Thyroid gland (tissue), 4 donors: ENCODE results near the gene PTPRN2. TPM values are rescaled to one million over a fixed set of nuclear protein-coding genes. Genes with fewer than 3 reads are reported as not detected.

Experiments used
- DNase-seq, 2 donors: peaks; one replicate each; pipeline ENCODE4 v3.0.0-alpha.2; 2019
- H3K27ac ChIP-seq, 3 donors: fragments of 200-600 bp; sonication (generic); 1 replicate in 2 of 3; 2 replicates in 1 of 3; pipeline ENCODE4 v1.5.1; 2016 to 2019; ENCODE audit warnings: mild to moderate bottlenecking in 1 of 3, moderate library complexity in 1 of 3
- H3K27me3 ChIP-seq: fragments of 200-600 bp; sonication (generic); one replicate; pipeline ENCODE4 v1.5.1; 2019
- H3K36me3 ChIP-seq, 2 donors: fragments of 200-600 bp; sonication (generic); one replicate each; pipeline ENCODE4 v1.5.1; 2016 to 2019
- H3K4me1 ChIP-seq, 2 donors: fragments of 200-600 bp; sonication (generic); one replicate each; pipeline ENCODE4 v1.5.1; 2017 to 2019
- H3K4me3 ChIP-seq, 3 donors: fragments of 200-600 bp; sonication (generic); replicated peaks in 1 of 3; 1 replicate in 2 of 3; 2 replicates in 1 of 3; pipeline ENCODE4 v1.5.1; 2016; ENCODE audit warnings: mild to moderate bottlenecking in 1 of 3
- H3K9me3 ChIP-seq: fragments of 200-600 bp; sonication (generic); one replicate; pipeline ENCODE4 v1.5.1; 2017
- POLR2A ChIP-seq, 2 donors: fragments of 450-650 bp; IDR thresholded peaks; one replicate each; pipeline ENCODE4 v1.6.1; 2017; ENCODE audit warnings: antibody characterized with exemption in 2 of 2, mild to moderate bottlenecking in 2 of 2, moderate library complexity in 1 of 2
- WGBS, 2 donors: methylation state at CpG; one replicate each; pipeline ENCODE4 v1.1.5; 2017; 5-methylcytosine and 5-hydroxymethylcytosine counted together
- intact Hi-C: fragments of 100-400 bp; cut with DNase I; formaldehyde crosslinking; loops from one replicate; pipeline ENCODE4 v1.15.1; 2023
- total RNA-seq, 4 donors: library from RNA; depleted of rRNA; stranded (reverse); fragments of >200 nt; gene quantifications; one replicate each; pipeline ENCODE4 v1.2.3, GENCODE V29; 2016
- TF ChIP-seq, protein P1 (sequence below), 6 experiments: fragments of 200-600 bp in 3 of 6; fragments of 450-650 bp in 3 of 6; sonication (generic) in 3 of 6; IDR thresholded peaks; one replicate each; pipeline ENCODE4 v1.5.1; 2016 to 2019; ENCODE audit warnings: antibody characterized with exemption in 6 of 6, mild to moderate bottlenecking in 2 of 6, inconsistent platforms in 1 of 6, moderate library complexity in 1 of 6

Gene PTPRN2
- total RNA-seq, 4 donors from 2014 or later, result 4.2 to 9.9 (median 7.7) TPM

- no peak for TF ChIP-seq POLR2A (IDR thresholded peaks at IDR 0.05)
- TF ChIP-seq, protein P1, sequence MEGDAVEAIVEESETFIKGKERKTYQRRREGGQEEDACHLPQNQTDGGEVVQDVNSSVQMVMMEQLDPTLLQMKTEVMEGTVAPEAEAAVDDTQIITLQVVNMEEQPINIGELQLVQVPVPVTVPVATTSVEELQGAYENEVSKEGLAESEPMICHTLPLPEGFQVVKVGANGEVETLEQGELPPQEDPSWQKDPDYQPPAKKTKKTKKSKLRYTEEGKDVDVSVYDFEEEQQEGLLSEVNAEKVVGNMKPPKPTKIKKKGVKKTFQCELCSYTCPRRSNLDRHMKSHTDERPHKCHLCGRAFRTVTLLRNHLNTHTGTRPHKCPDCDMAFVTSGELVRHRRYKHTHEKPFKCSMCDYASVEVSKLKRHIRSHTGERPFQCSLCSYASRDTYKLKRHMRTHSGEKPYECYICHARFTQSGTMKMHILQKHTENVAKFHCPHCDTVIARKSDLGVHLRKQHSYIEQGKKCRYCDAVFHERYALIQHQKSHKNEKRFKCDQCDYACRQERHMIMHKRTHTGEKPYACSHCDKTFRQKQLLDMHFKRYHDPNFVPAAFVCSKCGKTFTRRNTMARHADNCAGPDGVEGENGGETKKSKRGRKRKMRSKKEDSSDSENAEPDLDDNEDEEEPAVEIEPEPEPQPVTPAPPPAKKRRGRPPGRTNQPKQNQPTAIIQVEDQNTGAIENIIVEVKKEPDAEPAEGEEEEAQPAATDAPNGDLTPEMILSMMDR (IDR thresholded peaks at IDR 0.05), result no peak
- DNase-seq, result peak; percentile 9 to 37
- Histone ChIP-seq H3K9me3 (no peaks in the 10 kb centered on the region), H3K4me3 (no peak overlapping the region), H3K36me3 (no peaks in the 10 kb centered on the region), H3K27ac (no peak overlapping the region), H3K4me1 (no peaks in the 10 kb centered on the region), H3K27me3 (no peaks in the 10 kb centered on the region)
- WGBS, 2 donors, result 37 to 43% methylated on average over 30 to 31 of the region's 34 CpGs
- intact Hi-C loops, result no loop called here
Measured at GRCh38 chr7:158252837-158253669, 334.6 kb downstream of the PTPRN2 start.

DNA sequence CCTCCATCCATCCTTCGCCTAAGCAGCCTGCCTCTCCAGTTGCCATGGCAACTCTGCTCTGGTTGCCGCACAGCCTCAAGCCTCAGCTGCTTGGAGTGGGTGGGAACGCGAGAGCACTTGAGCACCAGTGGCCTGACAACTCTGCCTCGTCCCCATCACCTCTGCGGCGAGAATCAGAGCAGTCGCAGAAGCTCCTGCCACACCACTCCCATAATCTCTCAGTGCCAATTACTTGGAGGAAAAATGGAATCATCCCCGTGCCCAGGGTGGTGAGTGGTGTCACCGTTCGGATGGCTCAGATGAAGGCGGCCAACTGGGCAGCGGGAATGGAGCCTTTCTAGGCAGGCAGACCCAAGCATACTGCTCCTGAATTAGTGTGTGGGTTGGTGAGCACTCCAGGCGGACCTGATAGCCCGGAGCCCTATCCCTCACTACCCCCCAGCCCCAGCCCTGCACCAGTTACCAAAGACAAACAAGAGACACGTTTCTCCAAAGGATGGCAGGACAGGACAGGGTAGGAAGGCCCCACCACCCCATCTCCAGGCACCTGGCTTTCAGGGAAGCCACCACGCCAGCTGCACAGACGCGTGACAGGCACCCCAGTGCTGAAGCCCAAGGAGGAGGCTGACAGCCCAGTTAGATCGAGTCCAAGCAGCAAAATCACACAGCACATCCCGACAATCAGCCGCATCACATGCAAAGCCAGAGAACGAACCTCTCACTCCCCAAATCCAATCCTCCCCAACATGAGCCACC lies 335.4 kb downstream of the PTPRN2 start:
- intact Hi-C loops, result no loop called here
- H3K36me3 ChIP-seq, result no peaks in the 10 kb centered on the region
- H3K27me3 ChIP-seq, result no peaks in the 10 kb centered on the region
- no peak for TF ChIP-seq POLR2A (IDR thresholded peaks at IDR 0.05)
- 73 to 82% methylated on average over 18 to 22 of the region's 23 CpGs for WGBS, 2 donors
- no peak for DNase-seq
- no peaks in the 10 kb centered on the region for H3K4me1 ChIP-seq
- no peaks in the 10 kb centered on the region for H3K9me3 ChIP-seq
- H3K27ac ChIP-seq, result no peak overlapping the region
- no peak overlapping the region for H3K4me3 ChIP-seq

DNA sequence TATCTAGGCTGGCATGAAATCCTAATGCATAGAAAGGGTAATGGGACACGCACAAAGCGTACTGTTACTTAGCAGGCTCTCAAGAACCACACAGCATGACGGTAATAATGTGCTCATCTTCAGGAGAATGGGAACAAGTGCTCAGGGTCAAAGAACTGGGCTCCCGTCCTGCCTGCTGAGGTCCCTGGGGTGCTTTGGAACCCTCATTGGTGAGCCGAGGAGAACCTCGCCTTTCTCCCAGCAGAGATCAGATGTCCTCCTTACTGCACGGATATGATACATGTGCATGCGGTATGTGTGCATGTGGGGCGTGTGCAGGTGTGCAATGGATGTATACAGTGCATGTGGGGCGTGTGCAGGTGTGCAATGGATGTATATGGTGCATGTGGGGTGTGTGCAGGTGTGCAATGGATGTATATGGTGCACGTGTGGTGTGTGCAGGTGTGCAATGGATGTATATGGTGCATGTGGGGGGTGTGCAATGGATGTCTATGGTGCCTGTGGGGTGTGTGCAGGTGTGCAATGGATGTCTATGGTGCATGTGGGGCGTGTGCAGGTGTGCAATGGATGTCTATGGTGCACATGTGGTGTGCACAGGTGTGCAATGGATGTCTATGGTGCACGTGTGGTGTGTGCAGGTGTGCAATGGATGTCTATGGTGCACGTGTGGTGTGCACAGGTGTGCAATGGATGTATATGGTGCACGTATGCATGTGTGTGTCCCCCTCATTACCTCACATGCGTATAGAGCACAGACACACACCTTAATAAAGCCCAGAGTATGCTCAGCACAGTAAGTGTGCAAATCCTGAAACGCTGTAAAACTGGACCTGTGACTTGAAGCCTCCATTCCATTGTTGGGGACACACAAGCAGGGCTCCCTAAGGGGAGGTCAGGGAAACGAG lies 336.3 kb downstream of the PTPRN2 start:
- intact Hi-C loops, result no loop called here
- Histone ChIP-seq H3K36me3 (no peaks in the 10 kb centered on the region), H3K9me3 (no peaks in the 10 kb centered on the region), H3K4me3 (no peak overlapping the region), H3K27ac (no peak overlapping the region), H3K4me1 (no peaks in the 10 kb centered on the region), H3K27me3 (no peaks in the 10 kb centered on the region)
- DNase-seq, result no peak
- no peak for TF ChIP-seq POLR2A (IDR thresholded peaks at IDR 0.05)
- TF ChIP-seq, protein P1 (IDR thresholded peaks at IDR 0.05), result no peak
- WGBS, 2 donors, result 83 to 86% methylated on average over 16 to 18 of the region's 18 CpGs

- intact Hi-C loops, result no loop called here
- H3K36me3 ChIP-seq, result no peaks in the 10 kb centered on the region
- H3K4me3 ChIP-seq, result no peak overlapping the region
- no peaks in the 10 kb centered on the region for H3K4me1 ChIP-seq
- 71 to 75% methylated on average over 9 of the region's 9 CpGs for WGBS, 2 donors
- DNase-seq, result no peak
- no peaks in the 10 kb centered on the region for H3K27me3 ChIP-seq
- H3K9me3 ChIP-seq, result no peaks in the 10 kb centered on the region
- TF ChIP-seq POLR2A (IDR thresholded peaks at IDR 0.05), result no peak
- TF ChIP-seq, protein P1 (IDR thresholded peaks at IDR 0.05), result no peak
- H3K27ac ChIP-seq, result no peak overlapping the region
Measured at GRCh38 chr7:158249692-158250091, 337.9 kb downstream of the PTPRN2 start.

DNA sequence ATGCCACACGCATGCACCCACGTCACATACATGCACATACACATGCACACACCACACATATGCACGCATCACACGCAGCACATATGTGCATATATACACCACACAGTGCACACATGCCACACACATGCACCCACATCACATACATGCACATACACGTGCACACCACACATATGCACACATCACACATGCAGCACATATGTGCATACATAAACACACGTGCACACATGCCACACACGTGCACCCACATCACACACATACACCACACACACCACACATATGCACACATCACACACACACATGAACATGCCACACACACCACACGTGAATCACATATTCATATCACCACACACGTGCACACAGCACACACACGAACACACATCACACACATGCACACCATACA lies 338.8 kb downstream of the PTPRN2 start:
- WGBS, 2 donors, result 45 to 60% methylated on average over 7 to 10 of the region's 10 CpGs
- intact Hi-C loops, result no loop called here
- TF ChIP-seq, protein P1 (IDR thresholded peaks at IDR 0.05), result no peak
- TF ChIP-seq POLR2A (IDR thresholded peaks at IDR 0.05), result no peak

More for the DNA sequence above, 338.8 kb downstream of the PTPRN2 start:
- Histone ChIP-seq H3K27ac (no peak overlapping the region), H3K9me3 (no peaks in the 10 kb centered on the region), H3K4me3 (no peak overlapping the region), H3K36me3 (no peaks in the 10 kb centered on the region), H3K27me3 (no peaks in the 10 kb centered on the region), H3K4me1 (no peaks in the 10 kb centered on the region)
- no peak for DNase-seq
